AG04450 (cell line): ENCODE data around the gene DGKZ. TPM values are rescaled to one million over a fixed set of nuclear protein-coding genes. Genes with fewer than 3 reads are reported as not detected.
A peak's percentile ranks its signal among the peaks of the same experiment; 100 is the strongest.

ENCODE experiments used
- CTCF ChIA-PET: fragments of 300-600, 350-600 bp; formaldehyde crosslinking; extraction: SDS; loops from one replicate; lab custom pipeline; 2022; ENCODE audit warnings: antibody characterized with exemption, inconsistent platforms; lab: Charles Lee
- POLR2A ChIA-PET: fragments of 350-600 bp; formaldehyde crosslinking; extraction: SDS; loops from one replicate; lab custom pipeline; 2021; ENCODE audit warnings: antibody characterized with exemption, inconsistent platforms; lab: Yijun Ruan, JAX
- DNase-seq: peaks from one replicate; pipeline ENCODE4 v3.0.0-alpha.2; 2011; ENCODE audit warnings: low read depth, low spot score
- H3K27ac ChIP-seq: one replicate; pipeline ENCODE4 v1.5.1; 2012; ENCODE audit warnings: low read depth, low read length, control low read depth
- H3K27me3 ChIP-seq: one replicate; pipeline ENCODE4 v1.6.0; 2012; ENCODE audit warnings: low read length; ENCODE audit not compliant: control insufficient read depth, insufficient read depth
- H3K4me3 ChIP-seq: 2 replicates; pipeline ENCODE4 v1.5.1; 2011; ENCODE audit warnings: mild to moderate bottlenecking, low read depth, low read length, control low read depth
- H3K9me3 ChIP-seq: 2 replicates; pipeline ENCODE4 v1.5.1; 2012; ENCODE audit warnings: low read length; ENCODE audit not compliant: control insufficient read depth, insufficient read depth
- polyA plus RNA-seq: library from polyadenylated mRNA; depleted of rRNA; stranded (reverse); fragments of >200 nt; gene quantifications from 2 replicates; pipeline ENCODE4 v1.2.3, GENCODE V29; 2011
- TF ChIP-seq, protein P1 (sequence below): IDR thresholded peaks from 2 replicates; pipeline ENCODE4 v1.5.1; 2011; ENCODE audit warnings: low read depth, low read length, control low read depth, inconsistent platforms

The DGKZ gene
- polyA plus RNA-seq, 1 experiment, result 15.8 TPM

DNA sequence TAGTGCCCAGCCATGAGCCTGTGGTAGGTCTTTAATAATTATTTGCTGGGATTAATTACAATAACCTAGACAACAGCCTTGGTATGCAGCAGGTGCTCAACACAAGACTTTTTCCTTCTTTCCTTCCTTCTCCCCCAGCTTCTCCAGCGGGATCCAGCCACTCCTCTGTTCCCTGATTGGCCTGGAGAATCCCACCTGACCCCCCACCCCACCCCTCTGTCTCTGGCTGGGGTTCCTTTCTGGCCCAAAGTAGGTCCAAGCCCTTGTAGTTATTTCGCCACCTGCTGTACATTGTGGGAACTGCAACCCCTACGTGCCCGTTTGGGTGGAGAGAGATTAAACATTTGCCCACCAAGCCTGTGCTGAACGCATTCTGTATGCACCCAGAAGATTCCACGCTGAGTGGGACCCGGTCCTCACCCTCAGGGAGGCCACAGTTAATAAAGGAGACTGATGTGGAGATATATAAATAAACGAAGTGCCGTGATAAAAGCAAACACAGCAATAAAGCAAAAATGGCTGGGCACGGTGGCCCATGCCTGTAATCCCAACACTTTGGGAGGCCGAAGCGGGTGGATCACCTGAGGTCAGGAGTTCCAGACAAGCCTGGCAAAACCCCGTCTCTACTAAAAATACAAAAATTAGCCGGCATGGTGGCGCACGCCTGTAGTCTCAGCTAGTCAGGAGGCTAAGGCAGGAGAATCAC is 32.1 kb upstream of the DGKZ start:
- ChIA-PET CTCF (interaction anchor here (0.5 to 4.2 kb wide), 19 partner anchors 8 to 314 kb away, joined by 3 to 93 read pairs (median 4); partner anchors contain the start of genes CREB3L1 and DGKZ), POLR2A (interaction anchor here (0.5 to 0.8 kb wide), 3 partner anchors 21 to 142 kb away, joined by 4 to 7 read pairs (median 6); no protein-coding TSS in a partner anchor)
- Histone ChIP-seq H3K4me3 (no peak overlapping the region), H3K27me3 (no peaks in the 10 kb centered on the region), H3K9me3 (no peaks in the 10 kb centered on the region; the same call in 1 of the 2 replicates), H3K27ac (peak overlapping the region; percentile 21)
- TF ChIP-seq, protein P1, sequence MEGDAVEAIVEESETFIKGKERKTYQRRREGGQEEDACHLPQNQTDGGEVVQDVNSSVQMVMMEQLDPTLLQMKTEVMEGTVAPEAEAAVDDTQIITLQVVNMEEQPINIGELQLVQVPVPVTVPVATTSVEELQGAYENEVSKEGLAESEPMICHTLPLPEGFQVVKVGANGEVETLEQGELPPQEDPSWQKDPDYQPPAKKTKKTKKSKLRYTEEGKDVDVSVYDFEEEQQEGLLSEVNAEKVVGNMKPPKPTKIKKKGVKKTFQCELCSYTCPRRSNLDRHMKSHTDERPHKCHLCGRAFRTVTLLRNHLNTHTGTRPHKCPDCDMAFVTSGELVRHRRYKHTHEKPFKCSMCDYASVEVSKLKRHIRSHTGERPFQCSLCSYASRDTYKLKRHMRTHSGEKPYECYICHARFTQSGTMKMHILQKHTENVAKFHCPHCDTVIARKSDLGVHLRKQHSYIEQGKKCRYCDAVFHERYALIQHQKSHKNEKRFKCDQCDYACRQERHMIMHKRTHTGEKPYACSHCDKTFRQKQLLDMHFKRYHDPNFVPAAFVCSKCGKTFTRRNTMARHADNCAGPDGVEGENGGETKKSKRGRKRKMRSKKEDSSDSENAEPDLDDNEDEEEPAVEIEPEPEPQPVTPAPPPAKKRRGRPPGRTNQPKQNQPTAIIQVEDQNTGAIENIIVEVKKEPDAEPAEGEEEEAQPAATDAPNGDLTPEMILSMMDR, result peak; percentile 92
- DNase-seq, result no peak

DNA sequence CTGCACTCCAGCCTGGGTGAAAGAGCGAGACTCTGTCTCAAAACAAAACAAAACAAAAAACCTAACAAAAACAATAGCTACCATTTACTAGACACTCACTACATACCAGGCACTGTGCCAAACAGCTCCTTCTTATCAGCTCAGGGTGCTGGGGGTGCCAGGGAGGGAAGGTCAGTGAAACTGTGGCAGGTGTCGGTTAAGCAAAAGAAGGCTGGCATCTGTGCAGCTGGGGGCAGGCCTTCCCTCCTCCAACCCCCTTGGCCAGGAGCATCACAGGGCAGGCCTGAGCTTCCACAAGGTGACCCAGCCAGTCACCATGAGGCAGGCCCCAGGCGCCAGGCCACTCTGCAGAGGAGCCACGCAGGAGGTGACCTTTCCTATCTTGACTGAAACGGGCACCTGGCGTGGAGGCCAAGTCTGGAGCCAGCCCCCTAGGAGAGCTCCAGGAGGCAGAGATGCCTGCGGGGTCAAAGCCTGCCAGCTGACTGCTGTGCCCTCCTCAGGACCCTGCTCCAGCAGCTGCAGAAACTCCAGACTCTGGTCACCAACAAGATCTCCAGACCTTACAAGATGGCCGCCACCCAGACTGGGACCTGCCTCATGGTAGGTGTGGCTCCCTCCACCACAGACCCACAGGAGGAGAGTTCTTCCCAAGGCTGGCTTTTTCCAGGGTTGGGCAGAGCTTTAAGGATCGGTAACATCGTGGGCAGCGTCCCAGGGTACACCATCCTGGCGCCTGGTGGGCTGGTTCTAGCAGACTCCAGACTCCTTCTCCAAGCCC is 31.3 kb upstream of the DGKZ start:
- POLR2A ChIA-PET, result no interaction called here
- CTCF ChIA-PET, result interaction anchor here (0.5 to 4.2 kb wide), 10 partner anchors 9 to 315 kb away, joined by 3 to 93 read pairs (median 5); partner anchors contain the start of gene CREB3L1
- H3K9me3 ChIP-seq, result no peaks in the 10 kb centered on the region; the same call in 1 of the 2 replicates
- H3K4me3 ChIP-seq, result no peak overlapping the region
- DNase-seq, result no peak
- H3K27me3 ChIP-seq, result no peaks in the 10 kb centered on the region
- TF ChIP-seq, protein P1, result no peak
- H3K27ac ChIP-seq, result no peak overlapping the region

DNA sequence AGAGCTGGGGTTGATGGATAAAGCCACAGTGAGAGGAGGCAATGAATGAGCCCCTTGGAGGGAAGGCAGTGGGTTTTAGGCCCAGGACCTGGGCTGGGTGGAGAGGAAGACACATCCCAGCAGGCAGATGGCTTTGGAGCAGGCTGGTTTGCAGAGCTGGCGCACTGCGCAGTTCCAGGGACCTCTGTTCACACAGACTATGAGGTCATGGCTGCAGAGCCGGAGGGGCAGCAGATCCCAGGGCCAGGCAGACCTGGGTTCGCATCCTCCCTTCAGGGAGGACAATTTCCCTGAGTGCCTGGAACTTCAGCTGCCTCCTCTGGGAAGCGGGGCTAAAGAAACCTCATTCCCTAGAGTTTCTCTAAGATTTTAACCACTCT is 28.2 kb upstream of the DGKZ start:
- POLR2A ChIA-PET, result interaction anchor here (1.0 kb wide), 1 partner anchor 81 kb away, joined by 3 read pairs; no protein-coding TSS in a partner anchor
- Histone ChIP-seq H3K4me3 (no peak overlapping the region), H3K27me3 (no peaks in the 10 kb centered on the region), H3K27ac (no peak overlapping the region), H3K9me3 (no peaks in the 10 kb centered on the region; the same call in 1 of the 2 replicates)
- TF ChIP-seq, protein P1, result no peak
- no peak for DNase-seq
- CTCF ChIA-PET, result interaction anchor here (0.9 to 2.0 kb wide), 3 partner anchors 10 to 79 kb away, joined by 3 to 6 read pairs (median 4); no protein-coding TSS in a partner anchor

DNA sequence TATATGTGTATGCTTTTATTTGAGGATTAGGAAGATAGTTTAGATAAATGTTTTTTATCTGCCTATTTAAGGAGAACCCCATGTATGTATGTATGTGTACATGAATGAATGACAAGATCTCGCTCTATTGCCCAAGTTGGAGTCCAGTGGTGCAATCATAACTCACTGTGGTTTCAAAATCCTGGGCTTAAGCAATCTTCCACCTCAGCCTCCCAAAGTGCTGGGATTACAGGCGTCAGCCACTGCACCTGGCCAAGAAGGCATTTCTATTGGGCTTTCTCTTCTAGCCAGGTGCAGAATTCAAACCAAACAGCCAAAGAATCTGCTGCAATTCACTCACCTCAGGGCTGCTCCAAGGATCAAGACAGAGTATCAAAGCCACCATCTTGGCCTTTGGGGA is 25.5 kb upstream of the DGKZ start:
- TF ChIP-seq, protein P1, result no peak
- Histone ChIP-seq H3K9me3 (no peaks in the 10 kb centered on the region; the same call in 1 of the 2 replicates), H3K4me3 (no peak overlapping the region), H3K27ac (no peak overlapping the region), H3K27me3 (no peaks in the 10 kb centered on the region)
- no peak for DNase-seq
- POLR2A ChIA-PET, result interaction anchor here (1.1 kb wide), 1 partner anchor 78 kb away, joined by 3 read pairs; no protein-coding TSS in a partner anchor
- CTCF ChIA-PET, result interaction anchor here (2.4 kb wide), 1 partner anchor 83 kb away, joined by 8 read pairs; no protein-coding TSS in a partner anchor
